Neural cell (in vitro differentiated cells): Measurements from ENCODE around the gene ATXN7L1. TPM values are rescaled to one million over a fixed set of nuclear protein-coding genes. Genes with fewer than 3 reads are reported as not detected.

Experiments
- H2AFZ ChIP-seq: fragments of 200-600, 300-800 bp; sonication (generic), shearing (Covaris generic); 2 replicates; pipeline ENCODE4 v1.6.0; 2014; ENCODE audit warnings: low read depth, mild to moderate bottlenecking, antibody characterized with exemption, low read length, moderate library complexity
- H3F3A ChIP-seq: fragments of 200-600 bp; shearing (Covaris generic); 2 replicates; pipeline ENCODE4 v1.6.1; 2016; ENCODE audit warnings: mild to moderate bottlenecking, moderate library complexity, mixed read lengths, antibody characterized with exemption, low read length; ENCODE audit not compliant: insufficient read depth, poor library complexity, severe bottlenecking
- H3K27ac ChIP-seq: fragments of 200-600, 300-800 bp; sonication (generic), shearing (Covaris generic); 2 replicates; pipeline ENCODE4 v1.5.1; 2014; ENCODE audit warnings: mild to moderate bottlenecking, low read length, moderate library complexity
- H3K27me3 ChIP-seq: fragments of 300-800, 200-600 bp; sonication (generic), shearing (Covaris generic); 2 replicates; pipeline ENCODE4 v1.6.0; 2014; ENCODE audit warnings: mild to moderate bottlenecking, low read depth, low read length, moderate library complexity; ENCODE audit not compliant: insufficient read depth
- H3K36me3 ChIP-seq: fragments of 300-800, 200-600 bp; sonication (generic), shearing (Covaris generic); 2 replicates; pipeline ENCODE4 v1.5.1; 2014; ENCODE audit warnings: mild to moderate bottlenecking, antibody characterized with exemption, low read length, moderate library complexity; ENCODE audit not compliant: insufficient read depth
- H3K4me2 ChIP-seq: fragments of 300-800, 200-600 bp; sonication (generic), shearing (Covaris generic); 2 replicates; pipeline ENCODE4 v1.6.0; 2014; ENCODE audit warnings: mild to moderate bottlenecking, low read length
- H3K4me3 ChIP-seq: fragments of 300-800, 200-600 bp; sonication (generic), shearing (Covaris generic); 2 replicates; pipeline ENCODE4 v1.5.1; 2014; ENCODE audit warnings: mild to moderate bottlenecking, low read length, moderate library complexity
- H3K79me2 ChIP-seq: fragments of 200-600 bp; shearing (Covaris generic); replicated peaks from 2 replicates; pipeline ENCODE4 v1.6.0; 2014; ENCODE audit warnings: mild to moderate bottlenecking, low read length, moderate library complexity; ENCODE audit not compliant: insufficient read depth
- H3K9ac ChIP-seq: fragments of 300-800, 200-600 bp; sonication (generic), shearing (Covaris generic); 2 replicates; pipeline ENCODE4 v1.6.1; 2016; ENCODE audit warnings: mild to moderate bottlenecking, low read length, mixed read lengths
- H3K9me2 ChIP-seq: fragments of 200-600 bp; shearing (Covaris generic); 2 replicates; pipeline ENCODE4 v1.6.1; 2016; ENCODE audit warnings: mild to moderate bottlenecking, low read length, mixed read lengths; ENCODE audit not compliant: insufficient read depth
- H3K9me3 ChIP-seq: fragments of 200-600, 300-800 bp; sonication (generic), shearing (Covaris generic); 2 replicates; pipeline ENCODE4 v1.6.1; 2016; ENCODE audit warnings: mild to moderate bottlenecking, mixed run types, low read length, moderate library complexity, mixed read lengths
- H4K20me1 ChIP-seq: fragments of 200-600 bp; shearing (Covaris generic); 2 replicates; pipeline ENCODE4 v1.6.1; 2016; ENCODE audit warnings: mild to moderate bottlenecking, mixed run types; ENCODE audit not compliant: insufficient read depth
- CTCF ChIP-seq: fragments of 450-650 bp; IDR thresholded peaks from 2 replicates; pipeline ENCODE4 v1.5.1; 2014; ENCODE audit warnings: antibody characterized with exemption, mild to moderate bottlenecking, moderate library complexity; ENCODE audit not compliant: poor library complexity, severe bottlenecking
- EP300 ChIP-seq: fragments of 450-650 bp; conservative IDR thresholded peaks from 2 replicates; pipeline ENCODE4 v1.6.1; 2014; ENCODE audit warnings: antibody characterized with exemption, mild to moderate bottlenecking, moderate library complexity; ENCODE audit not compliant: poor library complexity, severe bottlenecking
- EZH2 ChIP-seq: fragments of 200-600, 300-800 bp; shearing (Covaris generic), sonication (generic); IDR thresholded peaks from 2 replicates; pipeline ENCODE4 v1.6.1; 2014; ENCODE audit warnings: antibody characterized with exemption, low read length, borderline replicate concordance, mild to moderate bottlenecking; ENCODE audit not compliant: insufficient read depth, poor library complexity, severe bottlenecking
- MXI1 ChIP-seq: fragments of 450-650 bp; conservative IDR thresholded peaks from 2 replicates; pipeline ENCODE4 v1.6.1; 2014; ENCODE audit warnings: antibody characterized with exemption, mild to moderate bottlenecking; ENCODE audit not compliant: poor library complexity, severe bottlenecking
- POLR2AphosphoS5 ChIP-seq: IDR thresholded peaks from 2 replicates; pipeline ENCODE4 v1.6.1; 2012
- RAD21 ChIP-seq: fragments of 450-650 bp; conservative IDR thresholded peaks from 2 replicates; pipeline ENCODE4 v1.6.1; 2014; ENCODE audit warnings: antibody characterized with exemption, mild to moderate bottlenecking, moderate library complexity
- REST ChIP-seq: IDR thresholded peaks from 2 replicates; pipeline ENCODE4 v1.6.1; 2012; ENCODE audit warnings: borderline replicate concordance
- SMC3 ChIP-seq: fragments of 450-650 bp; conservative IDR thresholded peaks from 2 replicates; pipeline ENCODE4 v1.6.1; 2014; ENCODE audit warnings: antibody characterized with exemption, mild to moderate bottlenecking, moderate library complexity; ENCODE audit not compliant: poor library complexity
- TAF1 ChIP-seq: IDR thresholded peaks from 2 replicates; pipeline ENCODE4 v1.6.1; 2012; ENCODE audit warnings: low read depth
- polyA plus RNA-seq: library from polyadenylated mRNA; depleted of rRNA; stranded (reverse); fragments of >200 nt; gene quantifications from 2 replicates; pipeline ENCODE4 v1.2.3, GENCODE V29; 2014

ATXN7L1 gene
- polyA plus RNA-seq, 1 donor from 2014 or later: 4.3 TPM

- TF ChIP-seq EZH2 (no peak), MXI1 (no peak), SMC3 (no peak), RAD21 (no peak), EP300 (no peak), POLR2AphosphoS5 (no peak), CTCF (no peak)
- no peak overlapping the region for H3K4me2 ChIP-seq
Measured at GRCh38 chr7:105894131-105894530, 17.7 kb upstream of the ATXN7L1 start.

GRCh38 chr7:105892387-105892786 is 16.0 kb upstream of the ATXN7L1 start:
- TF ChIP-seq RAD21 (no peak), SMC3 (no peak), TAF1 (no peak), CTCF (no peak), EP300 (no peak), REST (no peak), EZH2 (no peak), POLR2AphosphoS5 (no peak), MXI1 (no peak)
- no peaks in the 10 kb centered on the region for H3K27me3 ChIP-seq
- H4K20me1 ChIP-seq: no peaks in the 10 kb centered on the region

More at GRCh38 chr7:105894131-105894530, 17.7 kb upstream of the ATXN7L1 start:
- H3K27ac ChIP-seq: no peak overlapping the region
- H3K36me3 ChIP-seq: no peaks in the 10 kb centered on the region
- H4K20me1 ChIP-seq: no peaks in the 10 kb centered on the region
- no peaks in the 10 kb centered on the region for H3F3A ChIP-seq
- no peaks in the 10 kb centered on the region for H3K9me2 ChIP-seq
- H3K4me3 ChIP-seq: no peak overlapping the region
- H2AFZ ChIP-seq: no peak overlapping the region
- no peaks in the 10 kb centered on the region for H3K79me2 ChIP-seq
- H3K27me3 ChIP-seq: no peaks in the 10 kb centered on the region
- H3K9me3 ChIP-seq: no peaks in the 10 kb centered on the region
- H3K9ac ChIP-seq: no peak overlapping the region

More at GRCh38 chr7:105892387-105892786, 16.0 kb upstream of the ATXN7L1 start:
- Histone ChIP-seq H3K9ac (no peak overlapping the region), H3K79me2 (no peaks in the 10 kb centered on the region), H3K36me3 (no peaks in the 10 kb centered on the region), H3F3A (no peaks in the 10 kb centered on the region), H3K9me3 (no peaks in the 10 kb centered on the region), H3K4me3 (no peak overlapping the region), H3K9me2 (no peaks in the 10 kb centered on the region), H2AFZ (no peak overlapping the region), H3K27ac (no peak overlapping the region), H3K4me2 (no peak overlapping the region)
